ENCODE data around the gene NRARP.

Gene NRARP

GRCh38 chr9:137297966-137298365 is 4.1 kb downstream of the NRARP start:
- no peak for DNase-seq

GRCh38 chr9:137296670-137297664 is 5.1 kb downstream of the NRARP start:
- no peak for DNase-seq

- no peak for DNase-seq
Observed at GRCh38 chr9:137295849-137296669, 6.0 kb downstream of the NRARP start.

GRCh38 chr9:137295238-137295811 is 6.7 kb downstream of the NRARP start:
- DNase-seq: peak; percentile 63

- DNase-seq: peak; percentile 26
Observed at GRCh38 chr9:137294681-137295237, 7.3 kb downstream of the NRARP start.

- no peak for DNase-seq
Observed at GRCh38 chr9:137294091-137294680, 7.9 kb downstream of the NRARP start.

- DNase-seq: no peak
Observed at GRCh38 chr9:137293482-137294090, 8.5 kb downstream of the NRARP start.

GRCh38 chr9:137293094-137293481 is 9.0 kb downstream of the NRARP start:
- DNase-seq: no peak

- peak; percentile 45 for DNase-seq
Observed at GRCh38 chr9:137286975-137287383, 15.1 kb downstream of the NRARP start.

GRCh38 chr9:137281345-137282116 is 20.5 kb downstream of the NRARP start:
- DNase-seq: no peak

GRCh38 chr9:137280474-137281344 is 21.4 kb downstream of the NRARP start:
- DNase-seq: no peak

- DNase-seq: no peak
Observed at GRCh38 chr9:137279741-137280473, 22.2 kb downstream of the NRARP start.

GRCh38 chr9:137278721-137279711 is 23.1 kb downstream of the NRARP start:
- DNase-seq: no peak

- DNase-seq: no peak
Observed at GRCh38 chr9:137278061-137278701, 23.9 kb downstream of the NRARP start.

- peak; percentile 47 for DNase-seq
Observed at GRCh38 chr9:137277329-137278041, 24.6 kb downstream of the NRARP start, which contains the start of gene TOR4A. Gene TOR4A (plus strand): TSS chr9:137277726. CDS start chr9:137278690, 964 bp downstream.

GRCh38 chr9:137276473-137277328 is 25.4 kb downstream of the NRARP start:
- no peak for DNase-seq

Data from CD4-positive, alpha-beta T cell treated with Interleukin-17A for 4 hours (primary cell).